ENCODE results near the gene PPP1R16B. TPM values are rescaled to one million over a fixed set of nuclear protein-coding genes. Genes with fewer than 3 reads are reported as not detected.

PPP1R16B gene
- total and polyA plus RNA-seq, 10 of the 15 experiments (the other 5 are each of a cell fraction or from before 2014, with no cell fraction given) = 13.4 to 90.2 (median 66.7) TPM

DNA sequence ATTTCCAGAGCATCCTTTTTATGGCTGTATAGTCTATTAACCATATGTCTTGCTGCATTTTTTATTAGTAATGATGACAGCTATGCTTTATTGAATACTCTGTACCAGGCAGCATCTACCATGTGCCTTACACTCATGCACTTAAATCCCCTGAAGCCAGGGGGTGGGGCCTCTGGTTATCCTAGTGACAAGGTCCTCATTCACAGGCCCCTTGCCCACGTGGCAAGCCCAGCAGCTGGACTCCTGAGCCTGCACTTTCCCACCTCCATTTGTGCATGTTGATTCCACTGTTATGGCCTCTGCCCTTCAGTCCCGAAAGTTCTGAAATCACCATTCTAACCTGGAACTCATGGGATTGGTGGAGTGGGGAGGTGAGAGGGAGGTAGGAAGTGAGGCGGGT, 35.0 kb upstream of the PPP1R16B start:
- Histone ChIP-seq H3K4me3 (no peak overlapping the region), H3K4me2 (ENCODE audit: control insufficient read depth, insufficient read depth) (no peak overlapping the region), H3K9me3 (replicated peaks; ENCODE audit: control insufficient read depth, insufficient read depth, low read length) (no peaks in the 10 kb centered on the region), H3K79me2 (ENCODE audit: control insufficient read depth, insufficient read depth, low read length) (no peaks in the 10 kb centered on the region), H3K9ac (ENCODE audit: control insufficient read depth, insufficient read depth, low read length) (no peak overlapping the region), H2AFZ (ENCODE audit: control insufficient read depth, low read depth, low read length) (no peak overlapping the region), H4K20me1 (ENCODE audit: control insufficient read depth, insufficient read depth) (no peaks in the 10 kb centered on the region), H3K27me3 (replicated peaks in 1 of 2; ENCODE audit: control insufficient read depth in 2 of 2, insufficient read depth in 2 of 2, low read length in 1 of 2) (no peaks in the 10 kb centered on the region), H3K36me3 (ENCODE audit: control insufficient read depth in 2 of 2, insufficient read depth in 2 of 2, low read length in 1 of 2) (peaks cover 9 to 16% of the 10 kb centered on the region in 2 experiments), H3K27ac (ENCODE audit: control insufficient read depth, insufficient read depth) (no peak overlapping the region), H3K4me1 (ENCODE audit: control insufficient read depth, insufficient read depth, low read length) (no peaks in the 10 kb centered on the region)
- DNase-seq (ENCODE audit: low read depth, low spot score) (no peak), FAIRE-seq (no peak), ATAC-seq (no peak)
- TF ChIP-seq MEF2B (IDR thresholded peaks at IDR 0.05; ENCODE audit: partially characterized antibody, poor library complexity, severe bottlenecking) (no peak), ATF7 (IDR thresholded peaks at IDR 0.05; ENCODE audit: low read depth) (no peak), CREM (IDR thresholded peaks at IDR 0.05; ENCODE audit: low read depth) (no peak), BCL11A (IDR thresholded peaks at IDR 0.05; ENCODE audit: low read depth, low read length) (no peak), LARP7 (IDR thresholded peaks at IDR 0.05) (no peak), TAF1 (IDR thresholded peaks at IDR 0.05; ENCODE audit: borderline replicate concordance, low read depth, low read length) (no peak), RUNX3 (IDR thresholded peaks at IDR 0.05; ENCODE audit: low read length) (no peak), RB1 (IDR thresholded peaks at IDR 0.05; ENCODE audit: borderline replicate concordance) (no peak), TCF3 (IDR thresholded peaks at IDR 0.05; ENCODE audit: borderline replicate concordance, insufficient read depth, low read depth, low read length) (no peak), KAT2A (conservative IDR thresholded peaks at IDR 0.05; ENCODE audit: control insufficient read depth, low read depth, low read length) (no peak), RELA (IDR thresholded peaks at IDR 0.05; ENCODE audit: borderline replicate concordance, partially characterized antibody) (no peak)
- ChIA-PET SMC1A (ENCODE audit: uncharacterized antibody, unreplicated experiment) (interaction anchor here (2.0 kb wide), 1 partner anchor 18 kb away, joined by 5 read pairs; no protein-coding TSS in a partner anchor), RAD21 (ENCODE audit: unreplicated experiment) (no interaction called here), CTCF (interaction anchor here (1.3 kb wide), 1 partner anchor 18 kb away, joined by 6 read pairs; no protein-coding TSS in a partner anchor), POLR2A (no interaction called here)
- in situ Hi-C loops (cut with MboI) = no loop called here
- no TSS peak for BruUV-seq (replicated peaks)
- intact Hi-C loops (cut with micrococcal nuclease; ENCODE audit: unreplicated experiment) = no loop called here
- WGBS (ENCODE audit: insufficient coverage, insufficient replicate concordance, low lambda C conversion rate, missing lambda C conversion rate) = 90% methylated on average over 3 of the region's 3 CpGs

All from GM12878 (cell line).